Globus pallidus (tissue), 1 donor: Measurements from ENCODE around the gene FAM171A1.

Experiments used
- DNase-seq: peaks from one replicate; pipeline ENCODE4 v3.0.0-alpha.2; 2015; ENCODE audit warnings: low spot score

FAM171A1 gene

DNA sequence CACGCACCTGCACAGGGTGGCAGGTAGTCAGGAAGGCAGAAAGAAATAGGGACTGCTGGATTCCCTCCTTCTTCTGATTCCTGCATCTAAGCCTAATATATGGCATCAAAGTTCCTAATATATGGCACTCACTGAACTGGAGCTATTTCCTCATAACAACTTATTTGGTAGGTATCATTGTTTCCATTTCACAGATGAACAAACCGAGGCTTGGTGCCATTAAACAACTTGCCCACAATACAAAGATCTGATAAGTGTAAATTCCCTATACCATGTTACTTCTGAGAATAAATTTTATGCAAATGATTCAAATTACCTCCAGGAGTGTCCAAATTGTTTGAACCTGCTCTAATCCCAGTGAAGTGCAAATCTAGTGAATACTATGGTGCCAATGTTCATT lies 2.1 kb upstream of the FAM171A1 start:
- no peak for DNase-seq

DNA sequence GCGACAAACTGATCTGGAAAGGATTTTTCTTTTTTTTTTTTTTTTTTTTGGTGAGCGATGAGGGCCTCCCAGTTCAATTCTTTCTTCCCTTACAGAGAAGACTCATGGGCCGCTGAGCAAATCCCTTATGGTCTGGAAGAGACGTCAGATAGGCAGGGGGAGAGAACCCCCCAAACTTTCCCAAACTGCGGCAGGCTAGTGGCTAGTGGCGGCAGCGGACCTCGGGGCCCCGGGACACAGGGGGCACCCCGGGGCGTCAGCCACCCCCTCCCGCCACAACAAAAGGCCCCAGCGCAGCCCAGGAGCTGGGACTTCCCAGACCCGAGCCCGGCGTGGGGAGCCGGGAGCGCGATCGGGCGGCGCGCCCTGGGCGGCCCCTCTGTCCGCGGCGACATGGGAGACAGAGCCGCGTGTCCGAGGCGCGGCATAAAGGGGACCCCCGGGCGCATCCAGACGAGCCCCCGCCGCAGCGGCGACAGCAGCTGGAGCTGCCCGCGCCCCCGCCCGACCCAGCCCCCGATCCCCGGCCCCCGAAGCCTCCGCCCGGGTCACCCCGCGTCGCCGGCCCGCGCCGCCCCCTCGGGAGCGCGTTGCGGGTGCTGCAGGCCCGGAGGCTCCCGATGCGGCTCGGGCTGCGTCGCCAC lies 755 bp downstream of the FAM171A1 start:
- no peak for DNase-seq

DNA sequence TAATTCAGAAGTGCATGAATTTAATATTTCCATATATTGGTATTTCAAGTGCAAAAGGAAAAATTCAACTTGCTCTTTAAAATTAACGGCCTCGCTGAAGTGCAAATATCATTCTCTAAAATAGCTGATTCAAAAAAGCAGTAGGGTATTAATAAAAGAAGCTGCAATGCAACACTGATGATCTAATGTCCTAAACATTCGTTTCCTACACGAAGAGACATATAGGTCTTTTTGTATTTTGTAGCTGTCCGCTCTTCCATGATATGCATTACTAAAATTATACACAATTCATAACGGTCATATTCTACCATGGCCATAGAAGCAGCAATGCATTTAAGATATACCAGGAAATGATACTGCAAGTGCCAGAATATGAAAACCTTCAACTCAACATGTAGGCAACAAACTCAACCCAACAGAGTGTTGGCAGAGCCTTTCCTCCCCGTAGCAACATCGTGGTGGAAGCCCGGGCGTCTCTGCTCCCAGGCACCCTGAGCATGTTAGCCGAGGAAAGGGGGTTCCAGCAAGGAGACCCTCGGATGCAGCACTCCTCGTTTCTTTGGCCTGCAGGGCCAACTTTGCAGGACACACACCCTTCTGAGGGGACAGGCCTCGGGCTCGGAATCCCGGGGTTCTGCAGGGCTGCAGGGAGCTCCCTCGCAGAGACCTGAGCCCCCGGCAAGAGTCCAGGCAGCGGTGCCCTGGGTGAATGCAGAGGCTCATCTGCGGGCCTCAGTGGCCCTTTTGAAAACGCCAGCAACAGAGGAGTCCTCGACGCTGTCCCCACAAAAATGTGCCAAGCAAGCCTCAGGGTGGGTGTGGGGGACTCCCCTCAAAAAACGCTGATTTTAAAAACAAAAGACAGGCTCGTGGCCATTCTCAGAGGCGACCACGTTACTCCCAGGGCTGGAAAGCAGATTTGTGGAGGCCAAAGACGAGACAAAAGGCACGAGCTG lies 1.6 kb downstream of the FAM171A1 start:
- DNase-seq, result no peak

DNA sequence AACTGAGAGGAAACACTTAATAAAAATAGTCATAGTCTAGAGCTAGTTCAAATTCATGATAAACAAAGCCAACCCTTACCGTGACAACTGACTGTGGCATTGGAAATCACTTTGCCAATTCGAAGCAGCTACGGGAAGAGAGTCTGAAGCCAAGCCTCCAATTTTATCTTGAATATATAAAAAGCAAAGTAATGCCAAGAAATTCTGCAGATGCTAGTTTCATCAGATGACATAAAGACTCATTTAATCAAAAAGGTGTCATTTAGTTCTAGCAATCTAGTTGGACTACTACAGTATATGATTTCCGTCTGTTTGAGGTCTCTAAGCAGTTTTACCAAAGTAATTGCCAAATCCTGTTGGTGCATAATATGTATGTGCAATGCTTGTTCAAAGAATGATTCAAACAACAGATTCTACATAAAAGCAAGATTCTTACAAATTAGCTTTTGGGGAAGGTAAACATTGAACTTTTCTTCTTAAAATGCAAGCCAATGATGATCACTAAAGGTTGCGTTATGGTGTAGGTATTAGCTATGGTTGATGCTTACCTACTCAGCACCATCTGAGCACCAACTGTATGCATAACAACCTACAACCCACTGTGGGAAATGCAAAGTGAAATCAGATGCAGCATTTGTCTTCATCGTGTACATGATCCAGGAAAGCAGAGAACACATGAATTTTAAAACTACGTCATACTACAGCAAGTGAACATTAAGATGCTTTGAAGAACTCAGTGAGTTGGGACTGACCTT lies 2.8 kb downstream of the FAM171A1 start:
- no peak for DNase-seq

DNA sequence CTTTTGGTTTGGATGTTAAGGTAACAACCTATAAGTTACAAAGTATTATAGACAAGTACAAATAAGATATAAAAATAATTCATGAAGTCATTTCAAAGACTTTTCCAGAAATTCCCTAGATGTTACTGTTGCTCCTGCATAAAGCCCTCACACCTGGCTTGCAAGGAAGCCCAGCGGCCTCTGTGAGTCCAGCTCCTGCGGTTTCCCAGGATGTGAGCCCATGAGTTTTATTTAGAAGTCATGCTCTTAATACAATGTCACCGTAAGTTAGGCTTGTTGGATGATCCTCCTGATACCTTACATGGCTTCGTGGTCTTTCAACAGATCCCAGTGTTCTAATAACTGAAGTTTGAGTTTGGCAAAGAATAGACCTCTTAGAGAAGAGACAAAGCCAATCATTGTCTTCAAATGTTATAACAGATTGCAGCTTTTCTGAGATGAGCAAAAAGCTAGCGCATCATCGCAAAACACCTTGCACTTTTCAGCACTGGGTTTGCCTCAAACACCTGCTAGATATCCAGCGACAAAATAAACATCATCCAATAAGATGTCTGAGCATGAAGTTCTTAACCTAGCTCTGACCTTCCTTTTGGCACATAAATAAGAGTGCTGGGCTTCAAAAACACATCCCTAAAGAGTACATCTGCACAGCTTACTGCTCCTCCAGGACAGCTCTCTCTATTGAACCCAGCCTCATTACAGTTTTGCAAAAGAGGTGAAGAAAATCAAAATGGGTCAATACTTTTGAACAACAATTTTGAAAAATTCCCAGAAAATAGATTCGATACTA lies 3.6 kb downstream of the FAM171A1 start:
- DNase-seq, result peak; percentile 30

DNA sequence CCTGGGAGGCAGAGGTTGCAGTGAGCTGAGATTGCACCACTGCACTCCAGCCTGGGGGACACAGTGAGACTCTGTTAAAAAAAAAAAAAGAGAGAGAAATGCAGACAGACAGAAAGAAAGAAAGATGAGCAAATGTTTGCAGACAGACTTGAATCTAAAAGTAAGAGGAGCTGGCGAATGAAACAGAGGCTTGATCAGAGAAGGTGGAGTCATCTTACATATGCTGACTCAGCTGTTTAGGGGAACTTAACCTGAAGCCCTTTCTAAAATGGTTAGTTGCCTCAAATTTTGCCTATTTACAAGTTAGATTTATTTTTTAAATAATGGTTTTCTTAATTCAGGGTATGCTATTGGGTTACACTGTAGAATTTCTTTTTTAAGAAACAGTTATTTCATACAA lies 5.4 kb downstream of the FAM171A1 start:
- DNase-seq, result no peak

DNA sequence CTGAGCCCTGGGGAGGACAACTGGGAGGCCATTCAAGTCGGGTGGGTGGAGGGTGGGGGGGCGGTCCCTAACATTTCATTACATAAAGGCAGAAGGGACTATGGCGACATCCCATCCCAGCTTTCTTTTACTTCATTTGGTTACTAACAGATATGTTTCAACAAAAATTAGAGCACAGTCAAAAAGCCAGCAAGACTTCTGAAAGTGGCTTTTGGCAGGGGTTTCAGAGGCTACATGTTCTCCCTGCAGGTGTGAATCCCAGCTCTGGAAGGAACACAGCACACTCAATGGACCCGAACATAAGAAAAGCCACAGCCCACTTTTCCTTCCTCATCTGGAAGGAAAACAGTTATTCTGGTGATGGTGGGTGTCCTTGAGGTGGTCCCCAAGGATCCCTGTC lies 7.1 kb downstream of the FAM171A1 start:
- DNase-seq, result no peak

DNA sequence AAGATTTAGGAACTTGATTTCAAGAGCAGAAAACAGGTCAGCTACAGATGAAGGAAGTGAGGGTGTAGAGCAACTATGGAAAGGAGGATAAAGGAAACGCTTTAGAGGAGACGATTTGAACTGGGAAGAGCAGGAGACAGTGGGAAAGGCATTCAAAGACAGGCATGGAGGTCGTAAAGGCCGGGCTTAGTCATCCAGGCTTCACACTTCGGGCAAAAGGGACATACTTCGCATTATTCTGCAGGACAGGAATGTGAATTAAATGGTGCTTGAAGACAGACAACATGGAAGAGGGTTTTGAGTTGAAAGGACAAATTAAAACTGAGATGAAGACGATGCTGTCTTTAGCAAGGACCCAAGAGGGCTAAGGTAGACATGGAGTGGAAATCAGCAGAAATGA lies 8.1 kb downstream of the FAM171A1 start:
- no peak for DNase-seq

DNA sequence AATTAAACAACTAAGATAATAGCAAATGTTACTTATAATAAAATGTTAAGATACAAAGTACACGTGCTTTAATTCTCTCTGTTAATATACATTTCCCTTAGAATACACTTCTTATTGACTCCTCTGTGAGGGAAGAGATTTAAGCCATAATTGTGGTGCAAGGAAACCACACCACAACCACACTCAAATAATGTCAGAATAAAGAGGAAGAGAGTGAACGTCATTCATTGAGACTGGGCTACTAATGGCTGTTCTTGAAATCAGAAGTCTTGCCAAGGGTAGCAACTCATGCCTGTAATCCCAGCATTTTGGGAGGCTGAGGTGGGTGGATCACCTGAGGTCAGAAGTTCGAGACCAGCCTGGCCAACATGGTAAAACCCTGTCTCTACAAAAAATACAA lies 10.0 kb downstream of the FAM171A1 start:
- DNase-seq, result no peak

DNA sequence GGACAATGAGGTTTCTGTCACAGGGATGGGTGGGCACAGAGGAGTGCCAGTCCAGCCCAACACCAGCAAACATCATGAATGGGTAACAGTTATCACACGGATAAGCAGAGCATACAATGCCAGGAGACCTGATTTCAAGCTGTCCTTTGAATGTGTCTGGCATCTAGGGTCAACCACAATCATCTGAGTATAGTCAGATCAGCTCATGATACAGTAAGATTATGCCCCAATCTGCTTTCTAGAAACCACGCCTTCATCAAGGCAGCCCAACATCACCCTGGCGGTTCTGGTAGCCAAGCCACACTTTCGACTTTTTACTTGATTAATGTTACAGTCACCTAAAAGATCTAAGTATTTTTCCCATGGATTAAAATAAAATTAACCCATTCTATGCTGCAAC lies 10.5 kb downstream of the FAM171A1 start:
- DNase-seq, result no peak

DNA sequence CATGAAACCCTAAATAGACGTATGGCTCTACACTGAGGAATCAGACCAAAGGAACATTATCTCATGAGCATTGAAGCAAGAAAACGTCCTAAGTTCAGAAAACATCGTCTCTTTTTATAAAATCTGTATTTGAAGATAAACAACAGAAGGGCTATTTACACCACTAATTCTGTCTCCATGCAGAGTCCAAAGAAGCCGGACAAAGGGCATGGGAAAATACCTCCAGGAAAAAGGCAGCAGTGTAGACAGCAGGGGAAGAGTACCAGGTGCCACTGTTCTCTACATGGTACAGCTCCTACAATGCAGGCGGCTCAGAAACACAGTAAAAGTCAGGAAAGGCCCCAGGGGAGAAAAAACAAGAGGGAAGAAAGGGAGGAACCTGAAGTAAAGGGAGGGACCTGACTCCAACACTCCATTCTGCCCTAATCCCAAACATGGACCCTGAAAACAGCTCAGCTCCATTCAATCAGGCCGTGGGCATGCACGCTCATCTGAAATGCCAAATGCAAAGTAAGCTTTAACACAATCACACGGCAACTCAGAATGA lies 17.5 kb downstream of the FAM171A1 start:
- no peak for DNase-seq

DNA sequence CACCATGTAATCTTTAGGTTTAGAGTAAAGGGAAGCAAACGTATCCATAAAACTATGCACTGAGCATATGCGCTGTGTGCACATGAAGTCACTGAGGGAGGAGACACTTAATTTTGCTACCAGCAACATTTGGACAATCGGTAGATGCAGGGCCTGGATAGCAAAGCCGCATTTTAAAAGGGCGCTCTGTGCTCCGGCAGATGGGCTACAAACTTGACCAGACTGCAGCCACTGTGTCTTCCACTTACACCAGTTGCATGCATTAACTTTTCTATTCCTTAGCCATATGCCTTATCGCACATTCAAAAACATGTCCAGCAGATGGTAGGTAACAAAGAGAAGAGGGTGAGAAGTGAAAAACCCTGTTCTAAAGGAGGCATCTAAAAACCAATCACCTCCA lies 18.3 kb downstream of the FAM171A1 start:
- DNase-seq, result no peak

DNA sequence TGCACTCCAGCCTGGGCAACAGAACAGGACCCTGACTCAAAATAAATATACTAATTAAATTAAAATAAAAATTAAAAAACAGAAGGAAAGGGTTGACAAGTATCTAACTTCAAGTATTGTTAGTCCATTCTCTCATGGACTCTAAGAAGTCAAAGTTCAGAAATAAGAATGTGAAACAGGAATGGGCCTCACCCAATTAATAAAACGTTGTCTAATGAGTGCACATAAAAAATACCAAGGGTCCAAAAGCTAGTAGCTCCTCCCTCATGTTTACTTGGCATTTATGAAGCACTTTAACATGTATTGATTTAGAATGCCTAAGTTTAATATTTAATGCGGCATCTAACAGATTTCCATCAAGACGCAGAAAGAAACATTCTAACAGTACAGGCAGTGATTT lies 18.9 kb downstream of the FAM171A1 start:
- no peak for DNase-seq

DNA sequence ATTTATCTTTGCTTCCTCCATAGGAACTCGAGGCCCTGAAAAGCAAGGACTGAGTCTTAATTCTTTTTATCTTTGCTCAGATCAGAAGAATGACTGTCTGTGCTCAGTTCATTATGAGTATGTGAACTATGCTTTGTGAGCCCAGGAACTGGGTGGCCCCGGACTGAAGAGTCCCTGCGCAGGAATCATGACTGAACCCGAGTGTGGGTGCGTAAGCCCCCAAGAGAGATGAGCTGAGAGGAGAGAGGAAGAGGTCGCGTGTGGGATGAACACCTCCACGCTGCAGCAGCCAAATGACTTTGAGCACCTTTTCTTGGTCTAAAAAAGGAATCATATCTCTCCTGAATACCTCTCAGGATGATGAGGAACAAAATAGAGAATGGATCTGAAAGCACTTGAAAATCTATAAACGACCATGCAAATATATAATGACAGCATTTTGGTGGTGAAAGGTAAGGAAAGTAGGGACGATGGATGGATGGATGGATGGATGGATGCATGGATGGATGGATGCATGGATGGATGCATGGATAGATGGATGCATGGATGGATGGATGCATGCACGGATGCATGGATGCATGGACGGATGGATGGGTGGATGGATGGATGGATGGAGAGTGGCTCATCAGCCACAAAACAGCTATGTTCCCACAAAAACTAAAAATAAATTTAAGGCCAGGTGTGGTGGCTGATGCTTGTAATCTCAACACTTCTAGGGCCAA lies 19.8 kb downstream of the FAM171A1 start:
- DNase-seq, result no peak

DNA sequence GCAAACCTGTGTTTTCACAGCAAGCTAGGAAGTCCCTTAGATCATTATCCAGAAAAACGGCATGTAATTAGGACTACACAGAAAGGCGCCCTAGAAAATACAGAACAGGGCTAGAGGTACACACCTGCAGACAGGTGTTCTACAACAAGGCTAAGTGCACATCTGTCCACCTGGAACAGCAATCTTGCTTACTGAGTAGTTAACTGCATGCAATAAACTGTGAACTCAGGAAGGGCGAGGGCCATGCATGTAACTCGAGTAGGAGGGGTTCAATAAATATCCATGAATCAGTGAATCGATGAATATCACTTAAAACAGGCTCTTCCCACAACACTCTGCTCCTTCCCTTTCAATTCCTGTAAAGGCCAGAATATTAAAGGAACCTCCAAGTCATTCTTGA lies 22.0 kb downstream of the FAM171A1 start:
- DNase-seq, result no peak

DNA sequence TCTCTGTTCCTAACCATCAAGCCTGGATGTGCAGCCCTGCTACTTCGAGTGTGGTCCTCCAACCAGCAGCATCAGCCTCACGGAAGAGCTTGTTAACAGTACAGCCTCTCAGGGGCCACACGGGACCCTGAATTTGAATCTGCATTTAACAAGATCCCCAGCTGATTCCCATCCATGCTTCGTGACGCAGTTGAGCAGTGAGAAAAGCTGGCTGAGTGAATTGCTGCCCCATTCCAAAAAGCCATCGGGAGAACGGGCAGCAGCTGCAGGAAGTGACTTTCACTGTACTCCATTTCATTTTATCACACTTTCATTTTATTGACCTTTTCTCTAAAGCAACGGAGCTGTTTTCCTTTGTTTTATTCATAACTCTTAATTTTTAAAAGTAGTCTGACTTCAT lies 22.5 kb downstream of the FAM171A1 start:
- DNase-seq, result peak; percentile 51

DNA sequence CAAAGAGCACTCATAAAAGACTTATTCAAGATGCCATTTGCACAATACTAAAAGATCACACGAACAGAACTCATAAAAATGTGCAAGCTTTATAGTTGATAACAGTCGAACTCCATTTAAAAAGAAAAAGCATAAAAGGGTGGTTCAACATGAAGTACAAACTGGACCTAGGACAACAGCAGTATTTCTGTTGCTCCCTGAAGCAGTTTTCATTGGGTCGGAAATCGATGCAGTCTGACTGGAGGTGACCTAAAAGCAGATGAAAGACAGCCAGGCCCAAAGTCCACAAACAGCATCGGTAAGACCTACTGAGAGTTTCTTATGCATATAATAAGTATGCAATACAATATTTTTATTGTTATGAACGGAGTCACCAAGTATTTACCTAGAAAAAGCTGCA lies 23.9 kb downstream of the FAM171A1 start:
- DNase-seq, result no peak

DNA sequence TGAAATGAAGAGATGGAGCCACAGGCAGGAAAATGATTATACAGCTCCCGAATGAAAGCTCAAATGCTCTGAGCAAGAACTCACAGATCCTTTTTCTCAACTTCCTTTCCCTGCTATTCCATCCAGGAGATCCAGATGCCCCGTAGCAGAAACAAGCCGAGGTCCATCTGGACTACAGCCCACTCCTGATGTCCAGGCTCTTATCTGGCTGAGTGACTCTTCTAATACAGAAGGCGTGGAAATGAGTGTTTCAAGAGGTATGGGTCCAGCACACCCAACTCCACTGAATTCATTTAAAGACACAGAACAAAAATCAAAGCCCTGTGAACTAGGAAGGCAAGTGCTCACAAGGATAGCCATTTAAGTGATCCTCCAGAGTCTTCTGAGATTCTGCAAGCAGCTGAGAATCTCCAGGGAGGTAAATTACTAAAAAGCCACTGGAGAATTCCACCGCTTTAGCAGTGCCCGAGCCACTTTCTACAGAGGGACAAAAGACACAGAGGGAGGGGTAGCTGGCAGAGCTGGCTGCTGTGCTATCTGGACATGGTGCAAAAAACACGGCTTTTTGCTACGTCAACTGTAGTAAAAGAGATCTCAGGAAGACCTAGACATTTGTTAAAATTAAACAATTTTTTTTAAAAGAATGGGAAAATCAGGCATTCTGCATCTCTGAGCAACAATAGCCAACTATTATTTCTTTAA lies 24.5 kb downstream of the FAM171A1 start:
- peak; percentile 71 for DNase-seq

DNA sequence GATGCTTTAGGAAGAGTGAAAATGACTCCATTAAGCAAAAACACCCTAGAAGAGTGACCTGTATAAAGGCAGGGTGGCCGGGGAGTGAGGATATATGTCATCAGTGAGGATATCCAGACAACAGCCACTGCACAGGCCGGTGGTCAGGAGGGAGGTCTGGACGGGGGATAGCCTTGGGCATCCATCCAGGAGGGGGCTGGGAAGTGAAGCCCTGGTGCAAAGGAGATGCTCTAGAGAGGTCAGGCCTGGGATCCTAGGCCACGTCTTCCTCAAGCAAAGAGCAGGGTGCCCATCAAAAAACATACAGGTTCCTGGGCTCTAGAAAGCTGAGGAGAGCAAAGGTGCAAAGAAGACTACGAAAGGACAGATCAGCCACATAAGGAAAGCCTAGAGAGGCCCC lies 25.6 kb downstream of the FAM171A1 start:
- DNase-seq, result no peak

DNA sequence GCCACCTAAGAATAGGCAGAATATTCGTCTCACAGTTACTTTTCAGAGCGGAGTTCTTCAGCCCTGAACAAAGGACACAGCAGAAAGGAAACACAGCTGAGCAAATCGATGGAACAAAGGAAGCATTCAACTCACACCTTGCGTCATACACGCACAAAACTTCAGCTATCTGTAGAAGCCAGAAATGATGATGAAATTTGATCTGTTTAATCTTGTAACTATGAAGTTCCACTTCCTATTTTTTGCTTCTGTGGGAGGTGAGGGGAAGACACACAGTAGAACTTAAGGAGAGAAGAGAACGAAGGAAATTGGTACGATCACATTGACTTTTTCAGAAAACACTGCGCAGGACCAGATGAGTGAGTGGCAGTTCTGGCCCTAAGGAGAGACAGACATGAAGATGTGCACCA lies 26.2 kb downstream of the FAM171A1 start:
- DNase-seq, result peak; percentile 89
